GM12801 (cell line): ENCODE results near the gene ACER3.

ENCODE experiments used
- TF ChIP-seq, protein P1 (sequence below): IDR thresholded peaks from one replicate; pipeline ENCODE4 v1.5.1; 2011; ENCODE audit warnings: control low read depth; ENCODE audit not compliant: insufficient read length; ENCODE audit errors: extremely low read depth

ACER3 gene

GRCh38 chr11:77029829-77030228, 169.1 kb downstream of the ACER3 start:
- TF ChIP-seq, protein P1, sequence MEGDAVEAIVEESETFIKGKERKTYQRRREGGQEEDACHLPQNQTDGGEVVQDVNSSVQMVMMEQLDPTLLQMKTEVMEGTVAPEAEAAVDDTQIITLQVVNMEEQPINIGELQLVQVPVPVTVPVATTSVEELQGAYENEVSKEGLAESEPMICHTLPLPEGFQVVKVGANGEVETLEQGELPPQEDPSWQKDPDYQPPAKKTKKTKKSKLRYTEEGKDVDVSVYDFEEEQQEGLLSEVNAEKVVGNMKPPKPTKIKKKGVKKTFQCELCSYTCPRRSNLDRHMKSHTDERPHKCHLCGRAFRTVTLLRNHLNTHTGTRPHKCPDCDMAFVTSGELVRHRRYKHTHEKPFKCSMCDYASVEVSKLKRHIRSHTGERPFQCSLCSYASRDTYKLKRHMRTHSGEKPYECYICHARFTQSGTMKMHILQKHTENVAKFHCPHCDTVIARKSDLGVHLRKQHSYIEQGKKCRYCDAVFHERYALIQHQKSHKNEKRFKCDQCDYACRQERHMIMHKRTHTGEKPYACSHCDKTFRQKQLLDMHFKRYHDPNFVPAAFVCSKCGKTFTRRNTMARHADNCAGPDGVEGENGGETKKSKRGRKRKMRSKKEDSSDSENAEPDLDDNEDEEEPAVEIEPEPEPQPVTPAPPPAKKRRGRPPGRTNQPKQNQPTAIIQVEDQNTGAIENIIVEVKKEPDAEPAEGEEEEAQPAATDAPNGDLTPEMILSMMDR: no peak

DNA sequence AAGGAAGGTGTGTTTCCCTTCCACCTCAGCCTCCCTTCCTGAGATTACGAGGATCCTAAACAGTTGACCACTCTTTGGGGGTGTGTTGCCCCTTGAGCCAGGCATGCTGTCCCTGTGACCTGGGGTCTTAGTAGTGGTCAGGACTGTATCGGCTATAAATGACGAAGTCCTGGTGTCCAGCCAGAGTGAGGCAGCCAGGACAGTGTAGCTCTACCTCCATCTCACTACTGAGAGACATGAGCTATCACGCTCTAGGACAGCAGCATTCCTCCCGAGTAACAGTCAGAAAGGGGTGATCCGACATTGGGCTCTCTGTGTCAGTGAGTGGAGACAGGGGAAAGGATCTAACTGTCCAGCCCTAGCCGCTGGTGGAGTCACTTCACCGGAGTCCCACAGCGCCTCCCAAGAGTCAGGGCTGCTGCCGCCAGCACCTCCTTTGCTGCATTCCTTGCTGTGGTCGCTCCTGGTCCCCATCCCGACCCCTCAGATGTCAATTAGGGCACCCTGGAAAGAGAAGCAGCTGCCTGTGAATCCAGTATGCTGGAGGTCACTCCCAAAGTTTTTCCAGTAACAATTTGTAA, 170.2 kb downstream of the ACER3 start:
- TF ChIP-seq, protein P1: no peak

- TF ChIP-seq, protein P1: no peak
Measured at GRCh38 chr11:77031599-77031998, 170.9 kb downstream of the ACER3 start.

GRCh38 chr11:77035039-77035438, 174.3 kb downstream of the ACER3 start:
- TF ChIP-seq, protein P1: no peak

DNA sequence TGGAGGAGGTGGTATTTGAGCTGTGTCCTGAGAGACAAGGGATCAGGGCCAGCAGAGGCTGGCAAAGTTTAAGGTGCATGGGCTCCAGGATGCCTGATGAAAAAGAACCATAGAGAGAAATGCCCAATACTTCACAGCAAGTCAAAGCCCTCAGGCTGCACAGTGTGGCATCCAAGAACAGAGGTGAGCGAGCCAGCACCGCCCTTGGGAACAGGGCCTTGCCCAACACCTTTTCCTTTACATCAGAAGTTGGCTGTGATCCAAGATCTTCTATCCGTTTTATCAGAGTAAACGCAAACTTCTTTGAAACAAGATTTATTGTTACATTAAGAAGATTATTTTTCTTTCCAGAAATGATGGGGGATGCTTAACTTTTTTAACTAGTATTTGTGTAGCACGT, 174.9 kb downstream of the ACER3 start:
- TF ChIP-seq, protein P1: no peak

GRCh38 chr11:77036398-77036797, 175.7 kb downstream of the ACER3 start:
- TF ChIP-seq, protein P1: no peak

GRCh38 chr11:77037057-77037456, 176.3 kb downstream of the ACER3 start:
- TF ChIP-seq, protein P1: no peak
